NT2/D1 (cell line): ENCODE measurements around the gene CTXND2.
"Not testable (repeated sequence)": the region's sequence is repeated elsewhere in the genome, so short reads cannot be mapped to it uniquely, and the experiment has no call there.

Experiments used
- DNase-seq: peaks from one replicate; pipeline ENCODE4 v3.0.0-alpha.2; 2011; ENCODE audit warnings: low read depth, low spot score
- H3K27me3 ChIP-seq: 2 replicates; pipeline ENCODE4 v1.6.0; 2011; ENCODE audit warnings: mild to moderate bottlenecking; ENCODE audit not compliant: insufficient read length, insufficient read depth
- H3K36me3 ChIP-seq: 2 replicates; pipeline ENCODE4 v1.6.1; 2011; ENCODE audit warnings: mild to moderate bottlenecking, low read length, mixed read lengths; ENCODE audit not compliant: insufficient read depth, insufficient read length
- H3K4me1 ChIP-seq: 2 replicates; pipeline ENCODE4 v1.5.1; 2011; ENCODE audit not compliant: insufficient read depth, insufficient read length
- H3K4me3 ChIP-seq: 2 replicates; pipeline ENCODE4 v1.5.1; 2011; ENCODE audit warnings: low read depth; ENCODE audit not compliant: insufficient read length
- H3K9ac ChIP-seq: 2 replicates; pipeline ENCODE4 v1.6.0; 2011; ENCODE audit warnings: low read depth; ENCODE audit not compliant: insufficient read length
- H3K9me3 ChIP-seq: 2 replicates; pipeline ENCODE4 v1.5.1; 2011; ENCODE audit warnings: mild to moderate bottlenecking, low read length; ENCODE audit not compliant: insufficient read depth
- SUZ12 ChIP-seq: IDR thresholded peaks from 2 replicates; pipeline ENCODE4 v1.6.1; 2011; ENCODE audit not compliant: insufficient read length, insufficient read depth; ENCODE audit errors: extremely low read depth
- YY1 ChIP-seq: IDR thresholded peaks from 2 replicates; pipeline ENCODE4 v1.6.1; 2011; ENCODE audit not compliant: insufficient read length, insufficient read depth
- ZNF274 ChIP-seq: IDR thresholded peaks from 2 replicates; pipeline ENCODE4 v1.6.1; 2011; ENCODE audit warnings: mild to moderate bottlenecking, low read depth, low read length

The CTXND2 gene

DNA sequence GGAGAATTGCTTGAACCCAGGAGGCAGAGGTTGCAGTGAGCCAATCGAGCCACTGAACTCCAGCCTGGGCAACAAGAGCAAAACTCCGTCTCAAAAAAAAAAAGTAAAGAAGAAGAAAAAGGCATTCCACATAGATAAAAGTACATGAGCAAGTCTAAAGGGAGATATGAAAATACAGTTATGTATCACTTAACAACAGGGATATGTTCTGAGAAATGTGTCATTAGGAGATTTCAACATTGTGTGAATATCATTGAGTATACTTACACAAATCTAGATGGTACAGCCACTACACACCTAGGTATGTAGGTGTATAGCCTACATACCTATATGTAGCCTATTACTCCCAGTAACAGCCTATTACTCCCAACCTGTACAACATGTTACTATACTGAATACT is 23.2 kb upstream of the CTXND2 start:
- Histone ChIP-seq H3K4me3 (no peak overlapping the region), H3K9me3 (0 out of 2 replicates have a peak, but pooled peaks cover 4% of the 10 kb centered on the region)

DNA sequence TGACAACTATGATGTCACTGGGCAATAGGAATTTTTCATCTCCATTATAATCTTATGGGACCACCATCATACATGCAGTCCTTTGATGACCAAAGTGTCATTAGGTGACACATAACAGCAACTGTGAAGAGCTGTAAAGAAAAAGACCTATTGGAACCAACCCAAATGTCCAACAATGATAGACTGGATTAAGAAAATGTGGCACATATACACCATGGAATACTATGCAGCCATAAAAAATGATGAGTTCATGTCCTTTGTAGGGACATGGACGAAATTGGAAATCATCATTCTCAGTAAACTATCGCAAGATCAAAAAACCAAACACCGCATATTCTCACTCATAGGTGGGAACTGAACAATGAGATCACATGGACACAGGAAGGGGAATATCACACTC is 22.7 kb upstream of the CTXND2 start:
- not testable (repeated sequence) for H3K4me3 ChIP-seq, H3K27me3 ChIP-seq, H3K4me1 ChIP-seq, DNase-seq, H3K9ac ChIP-seq, H3K36me3 ChIP-seq, H3K9me3 ChIP-seq

More for the DNA sequence above, 23.2 kb upstream of the CTXND2 start:
- Histone ChIP-seq H3K9ac (no peak overlapping the region), H3K36me3 (peaks cover 5% of the 10 kb centered on the region), H3K27me3 (no peaks in the 10 kb centered on the region), H3K4me1 (no peaks in the 10 kb centered on the region)
- TF ChIP-seq ZNF274 (no peak), YY1 (no peak), SUZ12 (no peak)
- DNase-seq: no peak

DNA sequence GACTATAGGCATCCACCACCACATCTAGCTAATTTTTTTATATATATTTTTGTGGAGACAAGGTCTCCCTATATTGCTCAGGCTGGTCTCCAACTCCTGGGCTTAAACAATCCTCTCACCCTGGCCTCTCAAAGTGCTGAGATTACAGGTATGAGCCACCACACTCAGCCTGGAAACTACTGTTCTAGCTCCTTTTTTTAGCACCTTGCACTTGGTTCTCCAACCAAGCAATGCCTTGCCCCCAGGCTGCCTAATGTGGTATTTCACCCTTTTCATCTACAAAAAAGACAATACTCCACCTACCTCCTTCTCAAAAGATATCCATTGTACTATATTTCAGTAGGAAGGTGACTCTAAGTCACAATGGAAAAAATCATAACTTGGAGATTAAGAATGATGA is 17.3 kb upstream of the CTXND2 start:
- Histone ChIP-seq H3K27me3 (no peaks in the 10 kb centered on the region), H3K9ac (no peak overlapping the region), H3K9me3 (no peaks in the 10 kb centered on the region), H3K4me1 (no peaks in the 10 kb centered on the region), H3K36me3 (peaks cover 24% of the 10 kb centered on the region), H3K4me3 (no peak overlapping the region)
- no peak for DNase-seq
- no peak for TF ChIP-seq SUZ12
- no peak for TF ChIP-seq ZNF274
- TF ChIP-seq YY1: no peak

DNA sequence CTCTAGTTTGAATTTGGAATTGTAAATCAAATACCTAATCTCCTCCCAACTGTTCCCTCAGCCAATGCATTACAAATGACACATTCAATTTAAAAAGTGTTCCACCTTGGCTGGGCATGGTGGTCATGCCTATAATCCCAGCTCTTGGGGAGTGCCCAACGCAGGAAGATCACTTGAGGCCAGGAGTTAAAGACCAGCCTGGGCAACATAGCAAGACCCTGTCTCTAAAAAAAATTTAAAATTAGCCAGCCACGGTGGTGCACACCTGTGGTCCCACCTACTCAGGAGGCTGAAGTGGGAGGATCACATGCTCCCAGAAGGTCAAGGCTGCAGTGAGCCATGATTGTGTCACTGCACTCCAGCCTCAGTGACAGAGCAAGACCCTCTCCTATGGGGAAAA is 14.4 kb upstream of the CTXND2 start:
- no peak for DNase-seq
- no peaks in the 10 kb centered on the region for H3K27me3 ChIP-seq
- H3K4me1 ChIP-seq: no peaks in the 10 kb centered on the region
- H3K9me3 ChIP-seq: no peaks in the 10 kb centered on the region
- no peak overlapping the region for H3K4me3 ChIP-seq
- TF ChIP-seq YY1 (no peak), ZNF274 (no peak), SUZ12 (no peak)
- H3K36me3 ChIP-seq: peaks cover 24% of the 10 kb centered on the region
- no peak overlapping the region for H3K9ac ChIP-seq

DNA sequence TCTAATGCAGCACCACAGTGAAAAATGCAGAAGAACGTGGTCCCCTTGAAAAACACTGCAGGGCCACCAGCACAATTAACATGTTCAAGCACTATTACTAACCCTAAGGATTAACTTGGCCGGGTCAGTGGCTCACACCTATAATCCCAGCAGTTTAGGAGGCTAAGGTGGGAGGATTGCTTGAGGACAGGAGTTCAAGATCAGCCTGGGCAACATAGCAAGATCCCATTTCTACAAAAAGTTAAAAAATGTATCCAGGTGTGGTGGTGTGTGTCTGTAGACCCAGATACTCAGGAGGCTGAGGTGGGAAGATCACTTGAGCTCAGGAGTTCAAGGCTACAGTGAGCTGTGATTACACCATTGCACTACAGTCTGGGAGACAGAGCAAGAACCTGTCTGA is 13.4 kb upstream of the CTXND2 start:
- no peaks in the 10 kb centered on the region for H3K27me3 ChIP-seq
- H3K36me3 ChIP-seq: peaks cover 19% of the 10 kb centered on the region
- TF ChIP-seq YY1: no peak
- TF ChIP-seq SUZ12: no peak
- TF ChIP-seq ZNF274: no peak
- no peak for DNase-seq
- H3K9ac ChIP-seq: no peak overlapping the region
- no peaks in the 10 kb centered on the region for H3K9me3 ChIP-seq
- no peak overlapping the region for H3K4me3 ChIP-seq
- peaks cover 3% of the 10 kb centered on the region for H3K4me1 ChIP-seq

DNA sequence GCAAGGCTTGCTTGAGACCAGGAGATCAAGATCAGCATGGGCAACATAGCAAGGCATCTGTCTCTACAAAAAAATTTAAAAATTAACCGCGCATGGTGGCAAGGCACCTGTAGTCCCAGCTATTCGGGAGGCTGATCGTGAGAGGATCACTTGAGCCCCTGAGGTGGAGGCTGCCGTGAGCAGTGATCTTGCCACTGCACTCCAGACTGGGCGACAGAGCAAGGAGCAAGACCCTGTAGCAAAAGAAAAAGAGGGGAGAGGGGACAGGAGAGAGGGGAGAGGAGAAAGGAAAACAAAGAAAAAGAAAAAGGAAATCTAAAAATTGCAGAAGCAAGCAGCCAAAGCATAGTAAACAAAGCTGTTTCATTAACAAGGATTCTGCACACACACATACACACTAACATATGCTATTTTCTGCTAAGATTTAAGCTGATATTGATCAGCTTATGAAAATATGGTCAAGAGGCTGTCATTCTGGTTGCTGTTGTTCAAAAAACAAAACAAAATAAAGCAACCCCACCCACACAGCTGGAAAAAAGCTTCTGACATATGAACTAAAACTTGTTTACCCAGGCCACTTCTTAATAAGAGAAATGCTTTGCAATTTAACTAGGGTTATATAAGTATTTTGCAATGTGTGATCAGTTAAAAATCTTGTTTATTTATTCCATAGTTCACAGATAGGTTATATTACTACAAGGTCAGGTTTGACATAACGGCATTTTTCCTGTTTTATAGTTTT is 12.3 kb upstream of the CTXND2 start:
- no peak for DNase-seq
- TF ChIP-seq SUZ12 (no peak), YY1 (no peak), ZNF274 (no peak)
- H3K4me3 ChIP-seq: peak overlapping the region; percentile 70

DNA sequence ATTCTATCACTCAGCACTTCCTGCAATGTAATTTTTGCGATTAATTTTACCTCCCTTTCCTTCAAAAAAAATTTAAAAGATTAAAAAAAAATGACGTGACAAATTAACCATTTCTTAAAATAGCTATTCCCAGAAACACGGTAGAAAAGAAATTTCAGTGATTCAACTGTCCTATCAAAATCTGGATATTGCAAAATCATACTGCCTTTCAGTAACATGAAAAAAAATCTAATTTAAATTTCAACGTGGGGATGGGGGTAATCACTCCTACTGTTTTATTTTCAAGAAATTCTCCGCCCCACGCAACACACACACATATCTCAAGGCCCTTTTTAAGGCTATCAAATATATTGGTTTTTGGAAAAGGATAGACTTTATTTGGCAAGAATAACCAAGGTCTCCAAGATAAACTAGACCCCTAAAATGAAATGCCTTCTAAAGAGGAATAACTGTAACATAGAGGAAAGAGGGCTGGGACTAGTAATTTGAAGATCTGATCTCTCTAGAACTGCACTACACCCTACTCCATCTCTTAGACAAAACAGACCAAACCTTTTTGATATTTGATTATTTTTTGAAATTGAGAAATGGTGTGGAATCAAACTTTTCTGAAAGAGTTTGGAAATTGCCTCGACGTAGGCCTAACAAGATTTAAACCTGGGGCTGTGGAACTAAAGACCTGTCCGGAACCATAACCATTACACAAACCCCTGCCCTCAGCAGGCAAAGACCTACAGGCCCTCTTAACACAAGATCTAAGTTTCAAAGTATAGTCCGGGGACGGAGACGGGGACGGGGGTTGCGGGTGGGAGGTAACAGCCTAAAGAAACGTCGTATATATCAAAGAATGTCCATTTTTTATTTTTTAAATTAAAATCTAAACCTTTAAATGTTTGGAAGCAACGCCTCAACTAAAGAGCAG is 11.5 kb upstream of the CTXND2 start:
- H3K9ac ChIP-seq: peak overlapping the region; percentile 65
- H3K4me3 ChIP-seq: peak overlapping the region; percentile 70
- H3K36me3 ChIP-seq: peaks cover 19% of the 10 kb centered on the region
- H3K4me1 ChIP-seq: peaks cover 3% of the 10 kb centered on the region
- TF ChIP-seq YY1 (no peak), ZNF274 (no peak), SUZ12 (no peak)
- no peak for DNase-seq
- H3K27me3 ChIP-seq: no peaks in the 10 kb centered on the region
- no peaks in the 10 kb centered on the region for H3K9me3 ChIP-seq

More for the DNA sequence above, 12.3 kb upstream of the CTXND2 start:
- H3K4me1 ChIP-seq: peaks cover 3% of the 10 kb centered on the region
- no peaks in the 10 kb centered on the region for H3K9me3 ChIP-seq
- H3K27me3 ChIP-seq: no peaks in the 10 kb centered on the region
- peak overlapping the region; percentile 65 for H3K9ac ChIP-seq
- peaks cover 19% of the 10 kb centered on the region for H3K36me3 ChIP-seq
